Measurements from ENCODE around the gene HTRA2.
A peak's percentile ranks its signal among the peaks of the same experiment; 100 is the strongest.

The HTRA2 gene

GRCh38 chr2:74516650-74517049, 13.1 kb upstream of the HTRA2 start:
- no peak for DNase-seq

GRCh38 chr2:74522516-74522915, 7.2 kb upstream of the HTRA2 start:
- no peak for DNase-seq

- DNase-seq: no peak
Observed at GRCh38 chr2:74524005-74524404, 5.7 kb upstream of the HTRA2 start.

- no peak for DNase-seq
Observed at GRCh38 chr2:74524955-74525716, 4.6 kb upstream of the HTRA2 start.

GRCh38 chr2:74525717-74526648, 3.8 kb upstream of the HTRA2 start, which contains the start of gene DQX1:
Gene DQX1 (minus strand): TSS chr2:74526231. CDS start chr2:74525729, 502 bp downstream.
- peak; percentile 77 for DNase-seq

GRCh38 chr2:74526649-74527230, 3.0 kb upstream of the HTRA2 start:
- DNase-seq: no peak

GRCh38 chr2:74527741-74528140, 2.0 kb upstream of the HTRA2 start:
- no peak for DNase-seq

- DNase-seq: no peak
Observed at GRCh38 chr2:74528600-74529356, 955 bp upstream of the HTRA2 start.

- peak; percentile 98 for DNase-seq
Observed at GRCh38 chr2:74530239-74531187, 780 bp downstream of the HTRA2 start.

- no peak for DNase-seq
Observed at GRCh38 chr2:74531666-74532065, 1.9 kb downstream of the HTRA2 start.

GRCh38 chr2:74532222-74532621, 2.5 kb downstream of the HTRA2 start:
- DNase-seq: peak; percentile 85

- no peak for DNase-seq
Observed at GRCh38 chr2:74533464-74533863, 3.7 kb downstream of the HTRA2 start.

- no peak for DNase-seq
Observed at GRCh38 chr2:74534411-74534810, 4.7 kb downstream of the HTRA2 start.

GRCh38 chr2:74535440-74535965, 5.8 kb downstream of the HTRA2 start:
- no peak for DNase-seq

- DNase-seq: no peak
Observed at GRCh38 chr2:74536166-74536950, 6.6 kb downstream of the HTRA2 start.

GRCh38 chr2:74537140-74537539, 7.4 kb downstream of the HTRA2 start:
- DNase-seq: no peak

- DNase-seq: peak; percentile 35
Observed at GRCh38 chr2:74538881-74539339, 9.2 kb downstream of the HTRA2 start.

- DNase-seq: no peak
Observed at GRCh38 chr2:74540291-74540690, 10.6 kb downstream of the HTRA2 start.

- DNase-seq: no peak
Observed at GRCh38 chr2:74542978-74543377, 13.2 kb downstream of the HTRA2 start.

- DNase-seq: no peak
Observed at GRCh38 chr2:74544634-74545033, 14.9 kb downstream of the HTRA2 start.
